ENCODE data around the gene ASXL1.

ASXL1 gene

GRCh38 chr20:32483351-32484224 lies 125.5 kb downstream of the ASXL1 start:
- DNase-seq: peak in 3 of 4 experiments; percentile 28 to 42 (median 35)

GRCh38 chr20:32484225-32484957 lies 126.3 kb downstream of the ASXL1 start:
- peak in 1 of 4 experiments; percentile 34 for DNase-seq

GRCh38 chr20:32484958-32485769 lies 127.0 kb downstream of the ASXL1 start:
- DNase-seq: peak; percentile 15 to 59 (median 58)

- DNase-seq: no peak
Observed at GRCh38 chr20:32485770-32486478, 127.8 kb downstream of the ASXL1 start.

- DNase-seq: no peak
Observed at GRCh38 chr20:32487381-32487780, 129.2 kb downstream of the ASXL1 start.

- DNase-seq: no peak
Observed at GRCh38 chr20:32488066-32488838, 130.1 kb downstream of the ASXL1 start.
